Endodermal cell (in vitro differentiated cells): ENCODE data around the gene ERBB4. TPM values are rescaled to one million over a fixed set of nuclear protein-coding genes. Genes with fewer than 3 reads are reported as not detected.

Experiments used
- DNase-seq: peaks from one replicate; pipeline ENCODE4 v3.0.0-alpha.2; 2017
- H3K27ac ChIP-seq: 2 replicates; pipeline ENCODE4 v1.5.1; 2013; ENCODE audit warnings: mild to moderate bottlenecking, low read depth, low read length, moderate library complexity
- H3K27me3 ChIP-seq: 2 replicates; pipeline ENCODE4 v1.6.1; 2013; ENCODE audit warnings: mild to moderate bottlenecking, low read length, moderate library complexity; ENCODE audit not compliant: insufficient read depth, control insufficient read depth, poor library complexity, severe bottlenecking
- H3K36me3 ChIP-seq: 2 replicates; pipeline ENCODE4 v1.7.0; 2013; ENCODE audit warnings: mild to moderate bottlenecking, low read length, moderate library complexity; ENCODE audit not compliant: control insufficient read depth, insufficient read depth
- H3K4me1 ChIP-seq: one replicate; pipeline ENCODE4 v1.7.0; 2013; ENCODE audit warnings: low read length; ENCODE audit not compliant: control insufficient read depth, insufficient read depth
- H3K4me3 ChIP-seq: 2 replicates; pipeline ENCODE4 v1.5.1; 2013; ENCODE audit warnings: mild to moderate bottlenecking, low read length, moderate library complexity
- H3K9ac ChIP-seq: 2 replicates; pipeline ENCODE4 v1.6.1; 2013; ENCODE audit warnings: mild to moderate bottlenecking, low read length, moderate library complexity; ENCODE audit not compliant: poor library complexity, severe bottlenecking; ENCODE audit errors: extremely low read depth
- H3K9me3 ChIP-seq: 2 replicates; pipeline ENCODE4 v1.6.1; 2013; ENCODE audit warnings: mild to moderate bottlenecking, low read length, moderate library complexity; ENCODE audit not compliant: control insufficient read depth
- H3K27ac Mint-ChIP-seq: 2 replicates; pipeline ENCODE4 v1.8.0; 2020; ENCODE audit warnings: mixed read lengths
- H3K27me3 Mint-ChIP-seq: 2 replicates; pipeline ENCODE4 v1.8.0; 2021; ENCODE audit warnings: mild to moderate bottlenecking, mixed read lengths; ENCODE audit not compliant: insufficient read depth
- H3K36me3 Mint-ChIP-seq: 2 replicates; pipeline ENCODE4 v1.8.0; 2020; ENCODE audit warnings: low read depth, mixed read lengths
- H3K4me1 Mint-ChIP-seq: 2 replicates; pipeline ENCODE4 v1.8.0; 2020; ENCODE audit warnings: mixed read lengths
- H3K4me3 Mint-ChIP-seq: 2 replicates; pipeline ENCODE4 v1.8.0; 2020; ENCODE audit warnings: mild to moderate bottlenecking, moderate library complexity, mixed read lengths
- H3K9me3 Mint-ChIP-seq: 2 replicates; pipeline ENCODE4 v1.8.0; 2020; ENCODE audit warnings: mild to moderate bottlenecking, mixed read lengths
- CTCF ChIP-seq: fragments of 200-600 bp; sonication (generic); conservative IDR thresholded peaks from 2 replicates; pipeline ENCODE4 v1.5.0; 2021; ENCODE audit warnings: antibody characterized with exemption, mild to moderate bottlenecking
- WGBS, 2 experiments: methylation state at CpG; one replicate each; pipeline versions ENCODE4 v1.1.5 to v1.1.7; 2013; ENCODE audit warnings: missing lambda C conversion rate in 2 of 2, mixed read lengths in 1 of 2; ENCODE audit not compliant: insufficient coverage in 1 of 2, insufficient read length in 1 of 2; 5-methylcytosine and 5-hydroxymethylcytosine counted together
- total RNA-seq, 2 donors: library from RNA; stranded (reverse); fragmentation: NEBNext Ultra II Directional in 1 of 2; extraction: Animal tissue kit (Norgen Biotek cat#: 25700) in 1 of 2; gene quantifications; 2 replicates in 1 of 2; 3 replicates in 1 of 2; pipeline ENCODE4 v1.2.1, GENCODE V29; 2021

The ERBB4 gene
- total RNA-seq, 2 donors from 2014 or later, result 154 to 158 TPM

- 81 to 86% methylated on average over 4 of the region's 4 CpGs for WGBS, 2 experiments
- H3K27me3 ChIP-seq, result no peaks in the 10 kb centered on the region
- peaks cover 3% of the 10 kb centered on the region for H3K36me3 Mint-ChIP-seq
- no peak for DNase-seq
- H3K4me3 ChIP-seq, result no peak overlapping the region
- peaks cover 7% of the 10 kb centered on the region for H3K4me1 ChIP-seq
- no peak for TF ChIP-seq CTCF
- H3K4me1 Mint-ChIP-seq, result peaks cover 20% of the 10 kb centered on the region
- no peaks in the 10 kb centered on the region for H3K9me3 ChIP-seq
- H3K27ac Mint-ChIP-seq, result peak overlapping the region; percentile 60
- no peaks in the 10 kb centered on the region for H3K27me3 Mint-ChIP-seq
- H3K36me3 ChIP-seq, result no peaks in the 10 kb centered on the region
- no peak overlapping the region for H3K27ac ChIP-seq
- H3K4me3 Mint-ChIP-seq, result no peak overlapping the region
- H3K9me3 Mint-ChIP-seq, result no peaks in the 10 kb centered on the region
- H3K9ac ChIP-seq, result no peak overlapping the region
Measured at GRCh38 chr2:211404098-211404497, 1134.5 kb downstream of the ERBB4 start.

GRCh38 chr2:211401328-211401727 is 1137.3 kb downstream of the ERBB4 start:
- no peaks in the 10 kb centered on the region for H3K9me3 ChIP-seq
- H3K9ac ChIP-seq, result no peak overlapping the region
- 80 to 99% methylated on average over 1 to 2 of the region's 2 CpGs for WGBS, 2 experiments
- Mint-ChIP-seq H3K36me3 (peaks cover 3% of the 10 kb centered on the region), H3K4me3 (no peak overlapping the region), H3K27ac (no peak overlapping the region), H3K27me3 (no peaks in the 10 kb centered on the region), H3K4me1 (peaks cover 8% of the 10 kb centered on the region), H3K9me3 (no peaks in the 10 kb centered on the region)
- DNase-seq, result no peak
- no peaks in the 10 kb centered on the region for H3K27me3 ChIP-seq
- TF ChIP-seq CTCF, result no peak
- H3K4me1 ChIP-seq, result no peaks in the 10 kb centered on the region
- no peak overlapping the region for H3K27ac ChIP-seq
- no peaks in the 10 kb centered on the region for H3K36me3 ChIP-seq
- H3K4me3 ChIP-seq, result no peak overlapping the region

GRCh38 chr2:211397764-211398163 is 1140.8 kb downstream of the ERBB4 start:
- DNase-seq, result no peak
- H3K27ac Mint-ChIP-seq, result no peak overlapping the region
- Histone ChIP-seq H3K27ac (no peak overlapping the region), H3K27me3 (no peaks in the 10 kb centered on the region), H3K9me3 (no peaks in the 10 kb centered on the region), H3K36me3 (no peaks in the 10 kb centered on the region), H3K9ac (no peak overlapping the region), H3K4me3 (no peak overlapping the region), H3K4me1 (no peaks in the 10 kb centered on the region)
- H3K4me1 Mint-ChIP-seq, result no peaks in the 10 kb centered on the region
- H3K27me3 Mint-ChIP-seq, result no peaks in the 10 kb centered on the region
- H3K4me3 Mint-ChIP-seq, result no peak overlapping the region
- H3K36me3 Mint-ChIP-seq, result peaks cover 1% of the 10 kb centered on the region
- TF ChIP-seq CTCF, result no peak
- no peaks in the 10 kb centered on the region for H3K9me3 Mint-ChIP-seq
- WGBS, 2 experiments, result 93% methylated on average over 2 of the region's 2 CpGs; no CpG with 5 or more reads in 1 of the 2 experiments
